Adrenal gland (tissue), 12 donors: ENCODE results near the gene MS4A6E. TPM values are rescaled to one million over a fixed set of nuclear protein-coding genes. Genes with fewer than 3 reads are reported as not detected.
A peak's percentile ranks its signal among the peaks of the same experiment; 100 is the strongest.
"Not testable (repeated sequence)": the region's sequence is repeated elsewhere in the genome, so short reads cannot be mapped to it uniquely, and the experiment has no call there.

Experiments
- DNase-seq, 7 donors: peaks; one replicate each; pipeline ENCODE4 v3.0.0-alpha.2; 2019 to 2020
- H3K27ac ChIP-seq, 5 donors: fragments of 200-600 bp; sonication (generic) in 4 of 5; 1 replicate in 3 of 5; 2 replicates in 2 of 5; pipeline versions ENCODE4 v1.5.1 to v1.8.0; 2016 to 2020; ENCODE audit warnings: mild to moderate bottlenecking in 1 of 5
- H3K27me3 ChIP-seq: fragments of 200-600 bp; 2 replicates; pipeline ENCODE4 v1.8.0; 2021
- H3K36me3 ChIP-seq, 2 donors: fragments of 200-600 bp; replicated peaks in 1 of 2; 1 replicate in 1 of 2; 2 replicates in 1 of 2; pipeline versions ENCODE4 v1.5.1 to v1.8.0; 2018 to 2022
- H3K4me1 ChIP-seq, 2 donors: fragments of 200-600 bp; replicated peaks in 1 of 2; 1 replicate in 1 of 2; 2 replicates in 1 of 2; pipeline versions ENCODE4 v1.5.1 to v1.8.0; 2018 to 2021
- H3K4me3 ChIP-seq, 4 donors: fragments of 200-600 bp; sonication (generic) in 3 of 4; one replicate each; pipeline ENCODE4 v1.5.1; 2016 to 2018
- H3K9me3 ChIP-seq, 3 donors: fragments of 200-600 bp; sonication (generic) in 1 of 3; replicated peaks in 1 of 3; 1 replicate in 2 of 3; 2 replicates in 1 of 3; pipeline versions ENCODE4 v1.5.1 to v1.8.0; 2016 to 2021
- POLR2A ChIP-seq, 2 donors: fragments of 450-650 bp; IDR thresholded peaks; one replicate each; pipeline ENCODE4 v1.6.1; 2017; ENCODE audit warnings: antibody characterized with exemption in 2 of 2, mild to moderate bottlenecking in 2 of 2, moderate library complexity in 1 of 2
- WGBS, 4 donors: extraction: QIAGEN DNeasy Blood & Tissue Kit in 2 of 4; methylation state at CpG; one replicate each; pipeline versions ENCODE4 v1.1.5 to v1.1.7; 2013 to 2017; 5-methylcytosine and 5-hydroxymethylcytosine counted together
- intact Hi-C, 2 donors: fragments of 100-400 bp; cut with DNase I; formaldehyde crosslinking; loops; one replicate each; pipeline versions ENCODE4 v1.14.1 to v1.15.0; 2022 to 2023
- polyA plus RNA-seq, 3 donors: library from polyadenylated mRNA; stranded (reverse); fragments of 200-250 nt in 2 of 3; fragments of 350-450 nt in 1 of 3; fragmentation: Illumina TruSeq in 1 of 3; extraction: RNeasy Lipid Tissue Mini Kit (QIAGEN cat#74804) in 1 of 3; gene quantifications; one replicate each; pipeline ENCODE4 v1.2.3, GENCODE V29; 2013 to 2014
- total RNA-seq, 9 donors: library from RNA; depleted of rRNA in 4 of 9; stranded (reverse); fragments of >200 nt in 4 of 9; fragments of 120-200 nt in 1 of 9; fragmentation: NEBNext Ultra II Directional in 1 of 9; extraction: Animal tissue kit (Norgen Biotek cat#: 25700) in 1 of 9; gene quantifications; one replicate each; pipeline versions ENCODE4 v1.1.0 to v1.2.4, GENCODE V29; 2013 to 2023
- TF ChIP-seq, protein P1 (sequence below), 6 experiments: fragments of 450-650 bp in 4 of 6; fragments of 200-600 bp in 2 of 6; sonication (generic) in 1 of 6; IDR thresholded peaks; 1 replicate in 5 of 6; 2 replicates in 1 of 6; pipeline versions ENCODE4 v1.5.1 to v1.8.0; 2016 to 2021; ENCODE audit warnings: antibody characterized with exemption in 6 of 6, mild to moderate bottlenecking in 2 of 6, moderate library complexity in 1 of 6
- donor health status: healthy with polysubstance abuse.
- donor health status: Bipolar disorder and iron deficiency.
- donor health status: DM: yes; HTN: yes; CAD: no.
- donor health status: DM: no; HTN: no; CAD: no.
- donor health status: DM: no; HTN: no; CAD: no.
- donor health status: DM: yes; HTN: yes; CAD: no.

The MS4A6E gene
- total and polyA plus RNA-seq, 12 donors, result 11.2 TPM; not detected in 11

GRCh38 chr11:60357771-60358170 lies 30.7 kb downstream of the MS4A6E start:
- Histone ChIP-seq H3K27me3 (no peaks in the 10 kb centered on the region), H3K36me3 (no peaks in the 10 kb centered on the region), H3K4me1 (no peaks in the 10 kb centered on the region), H3K9me3 (peaks cover 0 to 3% (median 0%) of the 10 kb centered on the region in 3 donors), H3K27ac (no peak overlapping the region), H3K4me3 (no peak overlapping the region)
- TF ChIP-seq POLR2A (IDR thresholded peaks at IDR 0.05), result no peak
- TF ChIP-seq, protein P1, sequence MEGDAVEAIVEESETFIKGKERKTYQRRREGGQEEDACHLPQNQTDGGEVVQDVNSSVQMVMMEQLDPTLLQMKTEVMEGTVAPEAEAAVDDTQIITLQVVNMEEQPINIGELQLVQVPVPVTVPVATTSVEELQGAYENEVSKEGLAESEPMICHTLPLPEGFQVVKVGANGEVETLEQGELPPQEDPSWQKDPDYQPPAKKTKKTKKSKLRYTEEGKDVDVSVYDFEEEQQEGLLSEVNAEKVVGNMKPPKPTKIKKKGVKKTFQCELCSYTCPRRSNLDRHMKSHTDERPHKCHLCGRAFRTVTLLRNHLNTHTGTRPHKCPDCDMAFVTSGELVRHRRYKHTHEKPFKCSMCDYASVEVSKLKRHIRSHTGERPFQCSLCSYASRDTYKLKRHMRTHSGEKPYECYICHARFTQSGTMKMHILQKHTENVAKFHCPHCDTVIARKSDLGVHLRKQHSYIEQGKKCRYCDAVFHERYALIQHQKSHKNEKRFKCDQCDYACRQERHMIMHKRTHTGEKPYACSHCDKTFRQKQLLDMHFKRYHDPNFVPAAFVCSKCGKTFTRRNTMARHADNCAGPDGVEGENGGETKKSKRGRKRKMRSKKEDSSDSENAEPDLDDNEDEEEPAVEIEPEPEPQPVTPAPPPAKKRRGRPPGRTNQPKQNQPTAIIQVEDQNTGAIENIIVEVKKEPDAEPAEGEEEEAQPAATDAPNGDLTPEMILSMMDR (IDR thresholded peaks at IDR 0.05), result no peak
- 23 to 41% (median 26%) methylated on average over 2 of the region's 2 CpGs for WGBS, 4 donors
- no peak for DNase-seq
- intact Hi-C loops, result no loop called here

GRCh38 chr11:60360621-60361020 lies 33.6 kb downstream of the MS4A6E start:
- intact Hi-C loops, result loop anchor here (5.0 kb wide), 1 partner anchor 257 kb away; no protein-coding TSS in a partner anchor
- no peak overlapping the region for H3K4me3 ChIP-seq
- TF ChIP-seq, protein P1 (IDR thresholded peaks at IDR 0.05), result no peak
- TF ChIP-seq POLR2A (IDR thresholded peaks at IDR 0.05), result no peak
- peaks cover 0 to 3% (median 0%) of the 10 kb centered on the region in 3 donors for H3K9me3 ChIP-seq
- 60 to 82% (median 76%) methylated on average over 3 to 4 of the region's 4 CpGs for WGBS, 4 donors
- H3K27ac ChIP-seq, result no peak overlapping the region
- DNase-seq, result no peak
- no peaks in the 10 kb centered on the region for H3K27me3 ChIP-seq
- no peaks in the 10 kb centered on the region for H3K4me1 ChIP-seq
- H3K36me3 ChIP-seq, result no peaks in the 10 kb centered on the region

DNA sequence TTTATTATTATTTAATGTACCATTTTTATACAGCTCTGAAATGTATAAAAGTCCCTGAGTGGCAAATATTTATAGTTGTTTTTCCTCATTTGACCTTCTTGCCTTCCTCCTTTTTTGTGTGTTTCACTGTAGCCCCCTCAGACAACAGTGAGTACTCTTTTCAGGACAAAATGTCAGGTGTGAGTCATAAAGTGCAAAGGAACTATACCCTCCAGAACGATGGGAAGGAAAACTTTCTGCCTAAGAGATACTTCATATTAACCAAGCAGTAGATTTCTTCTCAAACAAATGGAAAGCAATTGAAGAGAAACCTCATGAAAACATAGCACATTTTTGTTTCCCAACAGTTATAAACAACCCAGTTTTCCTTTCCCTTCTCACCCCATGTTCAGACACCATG lies 35.2 kb downstream of the MS4A6E start:
- 4 to 20% (median 8%) methylated on average over 1 of the region's 1 CpG for WGBS, 4 donors
- Histone ChIP-seq H3K4me1 (no peaks in the 10 kb centered on the region), H3K27me3 (no peaks in the 10 kb centered on the region), H3K27ac (no peak overlapping the region), H3K9me3 (peaks cover 0 to 3% (median 0%) of the 10 kb centered on the region in 3 donors), H3K36me3 (no peaks in the 10 kb centered on the region), H3K4me3 (no peak overlapping the region)
- no peak for DNase-seq
- TF ChIP-seq POLR2A (IDR thresholded peaks at IDR 0.05), result no peak
- TF ChIP-seq, protein P1 (IDR thresholded peaks at IDR 0.05), result no peak
- intact Hi-C loops, result loop anchor here (5.0 kb wide), 1 partner anchor 255 kb away; no protein-coding TSS in a partner anchor

DNA sequence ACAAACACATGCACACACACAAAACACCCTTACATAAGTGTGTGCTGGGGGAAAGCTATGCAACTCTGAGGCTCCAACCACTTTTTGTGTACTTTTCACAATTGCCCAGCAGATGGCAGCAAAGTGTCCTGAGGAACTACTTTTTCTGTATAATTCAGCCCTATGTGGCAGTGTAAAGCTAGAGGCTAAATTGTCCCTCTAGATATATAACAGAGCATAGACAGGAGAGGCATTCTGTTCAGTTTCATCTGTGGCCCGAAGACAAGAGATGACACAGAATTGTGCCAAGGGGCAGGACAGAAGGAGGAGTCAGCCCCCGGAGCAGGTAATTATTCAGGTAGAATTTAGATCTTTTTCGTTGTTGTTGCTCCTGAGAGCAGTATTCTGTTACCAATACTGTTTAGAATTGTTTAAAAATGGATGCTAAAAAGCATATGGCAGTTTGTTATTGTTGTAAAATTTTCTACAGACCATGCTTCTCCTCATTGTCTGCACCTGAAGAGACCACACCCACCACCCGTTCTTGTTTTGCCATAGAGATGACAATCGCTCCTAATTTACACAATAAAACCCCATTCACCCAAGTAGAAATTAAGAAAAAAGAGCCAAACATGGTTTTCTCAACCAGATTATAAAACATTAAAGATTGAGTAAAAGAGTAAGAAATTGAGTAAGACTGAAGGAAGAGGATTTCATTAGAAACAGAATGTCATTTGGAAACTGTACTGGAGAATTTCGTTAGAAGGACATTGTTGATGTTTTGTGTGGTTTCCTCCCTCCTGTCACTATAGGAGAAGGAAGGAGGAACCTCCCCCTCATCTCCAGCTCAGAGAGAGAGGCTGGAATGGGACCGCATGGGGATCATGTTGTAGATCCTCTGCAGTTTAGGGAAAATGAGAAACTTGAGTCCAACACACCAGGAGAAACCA lies 36.8 kb downstream of the MS4A6E start:
- peak; percentile 52 to 84 (median 67) for DNase-seq
- intact Hi-C loops, result loop anchor here (5.0 kb wide), 1 partner anchor 253 kb away; no protein-coding TSS in a partner anchor
- 40 to 53% (median 46%) methylated on average over 7 of the region's 7 CpGs for WGBS, 4 donors
- Histone ChIP-seq H3K4me1 (no peaks in the 10 kb centered on the region), H3K36me3 (no peaks in the 10 kb centered on the region), H3K9me3 (peaks cover 0 to 3% (median 0%) of the 10 kb centered on the region in 3 donors), H3K27me3 (no peaks in the 10 kb centered on the region), H3K4me3 (no peak overlapping the region), H3K27ac (peak overlapping the region in 2 of 5 donors; percentile 33 to 62)
- no peak for TF ChIP-seq POLR2A (IDR thresholded peaks at IDR 0.05)
- TF ChIP-seq, protein P1 (IDR thresholded peaks at IDR 0.05), result peak; percentile 57 to 71 (median 65)

DNA sequence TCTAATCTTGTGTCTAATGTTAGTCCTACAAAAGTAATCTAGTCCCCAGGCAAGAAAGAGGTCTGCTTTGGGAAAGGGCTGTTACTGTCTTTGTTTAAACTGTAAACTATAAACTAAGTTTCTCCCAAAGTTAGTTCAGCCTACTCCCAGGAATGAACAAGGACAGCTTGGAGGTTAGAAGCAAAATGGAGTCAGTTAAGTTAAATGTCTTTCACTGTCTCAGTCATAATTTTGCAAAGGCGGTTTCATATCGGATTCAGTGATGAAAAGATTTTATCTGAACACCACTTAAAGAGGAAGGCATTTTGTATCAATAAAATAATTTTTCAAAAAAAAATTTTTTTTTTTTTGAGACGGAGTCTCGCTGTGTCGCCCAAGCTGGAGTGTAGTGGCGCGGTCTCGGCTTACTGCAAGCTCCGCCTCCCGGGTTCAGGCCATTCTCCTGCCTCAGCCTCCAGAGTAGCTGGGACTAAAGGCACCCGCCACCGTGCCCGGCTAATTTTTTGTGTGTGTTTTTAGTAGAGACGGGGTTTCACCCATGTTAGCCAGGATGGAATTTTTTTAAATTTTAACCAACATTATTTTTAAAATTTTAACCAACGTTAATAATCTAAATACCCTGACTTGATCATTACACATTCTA lies 39.3 kb downstream of the MS4A6E start:
- DNase-seq, H3K9me3 ChIP-seq, H3K4me3 ChIP-seq, H3K36me3 ChIP-seq, H3K27me3 ChIP-seq, H3K27ac ChIP-seq, intact Hi-C loops, H3K4me1 ChIP-seq: not testable (repeated sequence)
- WGBS, 4 donors, result 81 to 85% (median 83%) methylated on average over 15 of the region's 15 CpGs
